Colon (tissue), 2 donors: ENCODE data around the gene KLRC3.
"Not testable (repeated sequence)": the region's sequence is repeated elsewhere in the genome, so short reads cannot be mapped to it uniquely, and the experiment has no call there.

Experiments
- FAIRE-seq: peaks from 2 replicates; lab custom pipeline; 2012; peaks lifted over from hg19 to GRCh38; lab: Jason Lieb, UNC
- donor health status: control.
- donor health status: control.

Gene KLRC3

DNA sequence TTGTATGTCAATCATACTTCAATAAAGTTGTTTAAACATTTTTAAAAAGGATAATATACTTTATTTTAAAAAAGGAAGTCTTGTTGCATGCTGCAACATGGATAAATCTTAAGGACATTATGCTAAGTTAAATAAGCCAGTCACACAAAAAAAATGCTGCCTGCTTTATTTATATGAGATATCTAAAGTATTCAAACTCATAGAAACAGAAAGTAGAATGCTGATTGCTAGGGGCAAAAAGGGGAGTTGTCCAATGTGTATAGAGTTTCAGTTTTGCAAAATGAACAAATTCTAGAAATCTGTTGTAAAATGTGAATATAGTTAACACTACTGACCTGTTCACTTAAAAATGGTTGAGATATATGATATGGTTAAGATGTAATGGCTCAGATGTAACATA is 19.6 kb downstream of the KLRC3 start:
- FAIRE-seq = no peak

DNA sequence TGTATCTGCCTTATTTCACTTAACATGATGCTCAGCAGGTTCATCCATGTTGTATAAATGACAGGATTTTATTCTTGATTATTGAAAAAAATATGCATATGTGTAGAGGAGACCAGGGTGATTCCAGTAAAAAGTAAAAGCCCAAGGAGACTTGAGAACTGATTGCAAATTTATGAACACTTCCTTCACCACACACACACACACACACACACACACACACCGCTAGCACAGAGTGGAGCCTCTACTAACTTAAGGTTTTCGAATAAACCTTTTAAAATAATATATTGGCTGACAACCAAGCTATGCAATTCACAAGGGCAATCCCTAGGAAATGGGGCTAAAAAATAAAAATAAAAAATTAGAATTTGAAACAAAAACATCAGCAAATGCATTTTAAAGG is 22.2 kb downstream of the KLRC3 start:
- FAIRE-seq = no peak

DNA sequence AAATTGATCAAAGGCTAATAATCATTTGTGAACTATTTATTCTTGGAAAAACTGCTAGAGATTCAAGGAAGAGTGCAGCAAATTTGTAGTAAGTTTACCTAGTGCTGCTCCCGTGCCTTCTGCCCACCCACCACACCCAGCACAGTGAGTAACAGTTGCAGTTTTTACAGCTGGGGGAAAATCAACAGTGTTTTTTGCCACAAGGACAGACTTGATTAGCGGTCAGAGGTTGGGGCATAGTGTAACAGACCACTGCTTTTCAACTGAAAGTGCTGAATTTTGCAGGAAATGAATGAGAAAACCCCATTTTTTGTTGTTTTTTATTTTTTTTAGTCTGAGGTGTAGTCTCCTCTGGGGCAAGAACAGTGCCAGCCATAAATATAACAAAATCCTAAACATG is 23.1 kb downstream of the KLRC3 start:
- FAIRE-seq = no peak

DNA sequence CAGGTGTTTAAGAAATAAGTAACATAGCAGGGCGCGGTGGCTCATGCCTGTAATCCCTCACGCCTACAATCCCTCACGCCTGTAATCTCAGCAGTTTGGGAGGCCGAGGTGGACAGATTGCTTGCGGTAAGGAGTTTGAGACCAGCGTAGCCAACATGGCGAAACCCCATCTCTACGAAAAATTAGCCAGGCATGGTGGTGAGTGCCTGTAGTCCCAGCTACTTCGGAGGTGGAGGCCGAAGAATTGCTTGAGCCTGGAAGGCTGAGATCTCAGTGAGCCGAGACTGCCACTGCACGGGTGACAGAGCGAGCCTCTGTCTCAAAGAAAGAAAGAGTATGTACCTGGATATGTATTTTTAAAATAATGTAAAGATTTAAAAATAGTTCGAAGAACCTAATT is 24.2 kb downstream of the KLRC3 start:
- FAIRE-seq = not testable (repeated sequence)

DNA sequence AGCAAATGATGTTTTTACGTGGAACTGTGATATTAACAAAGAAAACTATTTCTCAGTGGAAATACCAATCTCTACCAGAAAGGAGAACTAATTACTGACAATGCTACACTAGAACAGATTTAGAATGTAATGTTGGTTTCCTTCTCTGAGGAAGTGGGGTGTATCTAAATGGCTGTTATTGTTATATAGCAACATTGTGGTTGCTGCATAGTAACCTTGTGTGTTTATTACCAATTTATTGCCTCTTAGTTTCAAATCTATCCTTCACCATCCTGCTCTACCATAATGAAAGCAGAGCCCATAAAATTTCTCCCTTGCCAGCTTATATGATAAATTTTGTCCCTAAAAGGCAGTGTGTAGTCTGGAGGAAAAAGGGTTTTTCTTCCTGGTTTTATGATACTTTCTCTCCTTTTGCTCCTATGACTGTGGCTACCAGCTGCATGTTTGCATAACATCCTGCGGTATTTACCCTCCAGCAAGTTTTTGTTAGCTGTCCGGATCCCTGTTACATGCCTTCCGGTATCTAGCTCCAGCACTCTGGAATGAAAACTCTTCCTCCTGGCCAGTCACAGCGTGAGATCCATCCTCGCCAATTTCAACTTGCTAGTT is 24.9 kb downstream of the KLRC3 start:
- FAIRE-seq = no peak

DNA sequence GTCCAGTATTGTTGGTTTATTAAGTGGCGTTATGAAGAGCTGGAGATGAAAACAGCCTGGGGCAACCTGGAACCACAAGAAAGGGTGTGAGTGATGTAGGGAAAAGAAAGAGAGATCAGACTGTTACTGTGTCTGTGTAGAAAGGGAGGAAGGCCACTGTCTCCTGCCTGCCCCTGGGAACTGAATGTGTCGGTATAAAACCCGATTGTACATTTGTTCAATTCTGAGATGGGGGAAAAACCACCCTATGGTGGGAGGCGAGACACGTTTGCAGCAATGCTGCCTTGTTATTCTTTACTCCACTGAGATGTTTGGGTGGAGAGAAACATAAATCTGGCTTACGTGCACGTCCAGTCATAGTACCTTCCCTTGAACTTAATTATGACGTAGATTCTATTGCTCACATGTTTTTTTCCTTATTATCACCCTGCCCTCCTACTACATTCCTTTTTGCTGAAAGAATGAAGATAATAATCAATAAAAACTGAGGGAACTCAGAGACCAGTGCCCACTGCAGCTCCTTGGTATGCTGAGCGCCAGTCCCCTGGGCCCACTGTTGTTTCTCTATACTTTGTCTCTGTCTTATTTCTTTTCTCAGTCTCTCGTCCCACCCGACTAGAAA is 25.8 kb downstream of the KLRC3 start:
- not testable (repeated sequence) for FAIRE-seq

DNA sequence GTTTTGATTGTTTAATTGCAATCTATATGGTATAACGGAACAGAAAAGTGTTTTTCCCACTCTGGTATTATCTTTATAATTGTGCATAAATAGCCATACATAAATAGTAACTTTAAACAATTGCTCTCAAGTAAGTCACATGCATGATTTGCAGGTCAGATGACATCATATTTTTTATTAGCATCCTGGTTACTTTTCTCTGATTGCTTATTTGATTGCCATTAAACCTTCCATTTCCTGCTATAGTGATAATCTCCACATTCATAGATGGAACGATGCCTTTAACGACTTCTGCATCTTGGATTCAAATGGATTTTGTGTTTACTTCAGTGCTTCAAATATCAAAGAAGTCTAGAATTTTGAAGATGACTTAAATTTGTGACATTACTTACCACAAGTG is 27.1 kb downstream of the KLRC3 start:
- FAIRE-seq = no peak

DNA sequence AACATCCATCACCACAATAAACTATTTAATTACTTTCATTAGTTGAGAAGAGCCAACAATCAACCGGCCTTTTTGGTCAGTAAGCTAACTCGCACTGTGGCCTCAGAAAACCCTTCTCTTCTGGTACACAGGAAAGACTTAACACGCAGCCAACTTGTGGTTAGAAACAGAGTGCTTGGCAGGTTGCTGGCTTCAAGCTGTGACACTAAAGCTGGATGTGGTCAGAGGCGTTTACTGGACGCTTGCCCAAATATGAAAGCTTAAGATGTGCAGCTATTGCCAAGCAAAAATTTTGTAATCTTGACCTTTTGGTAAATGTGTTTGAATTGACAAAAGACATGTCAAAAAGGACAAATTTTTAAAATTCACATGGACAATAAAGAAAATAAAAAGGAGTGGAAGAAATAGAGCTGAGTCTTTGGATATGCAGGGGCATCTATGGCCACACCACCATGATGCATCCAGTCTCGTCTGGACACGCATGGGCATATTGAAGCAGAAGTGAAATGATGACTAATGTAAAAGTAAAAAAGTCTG is 27.9 kb downstream of the KLRC3 start:
- no peak for FAIRE-seq

DNA sequence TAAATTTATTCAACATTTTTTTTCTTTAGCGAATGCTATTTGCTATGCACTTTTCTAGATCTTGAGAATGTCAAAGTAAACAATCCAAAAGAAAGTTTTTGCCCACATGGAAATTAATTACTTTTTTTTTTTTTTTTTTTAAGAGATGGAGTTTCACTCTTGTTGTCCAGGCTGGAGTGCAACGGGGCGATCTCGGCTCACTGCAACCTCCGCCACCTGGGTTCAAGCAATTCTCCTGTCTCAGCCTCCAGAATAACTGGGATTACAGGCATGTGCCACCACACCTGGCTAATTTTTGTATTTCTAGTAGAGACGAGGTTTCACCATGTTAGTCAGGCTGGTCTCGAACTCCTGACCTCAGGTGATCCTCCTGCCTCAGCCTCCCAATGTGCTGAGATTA is 29.4 kb downstream of the KLRC3 start:
- FAIRE-seq = not testable (repeated sequence)

DNA sequence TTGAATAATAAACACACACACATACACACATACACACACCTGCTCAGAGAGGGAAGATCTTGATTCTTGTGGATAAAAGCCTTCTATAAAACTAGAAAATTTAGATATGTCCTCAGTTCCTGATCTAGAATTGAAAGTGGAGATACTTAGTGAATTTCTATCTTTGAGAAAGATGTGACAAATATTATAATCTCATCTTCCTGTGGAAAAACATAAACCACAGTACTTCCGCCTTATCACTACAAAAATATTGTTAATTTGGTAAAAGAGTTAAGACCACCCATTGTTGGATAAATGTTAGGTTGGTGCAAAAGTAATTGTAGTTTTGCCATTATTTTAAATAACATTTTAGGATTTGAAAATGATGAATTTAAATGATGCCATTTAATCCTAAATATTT is 30.5 kb downstream of the KLRC3 start, which contains the start of gene KLRK1:
Gene KLRK1, minus strand, starts transcription at position 138 of the 400 bp plus-strand sequence. CDS start 1,231 bp downstream, outside the sequence.
- no peak for FAIRE-seq

DNA sequence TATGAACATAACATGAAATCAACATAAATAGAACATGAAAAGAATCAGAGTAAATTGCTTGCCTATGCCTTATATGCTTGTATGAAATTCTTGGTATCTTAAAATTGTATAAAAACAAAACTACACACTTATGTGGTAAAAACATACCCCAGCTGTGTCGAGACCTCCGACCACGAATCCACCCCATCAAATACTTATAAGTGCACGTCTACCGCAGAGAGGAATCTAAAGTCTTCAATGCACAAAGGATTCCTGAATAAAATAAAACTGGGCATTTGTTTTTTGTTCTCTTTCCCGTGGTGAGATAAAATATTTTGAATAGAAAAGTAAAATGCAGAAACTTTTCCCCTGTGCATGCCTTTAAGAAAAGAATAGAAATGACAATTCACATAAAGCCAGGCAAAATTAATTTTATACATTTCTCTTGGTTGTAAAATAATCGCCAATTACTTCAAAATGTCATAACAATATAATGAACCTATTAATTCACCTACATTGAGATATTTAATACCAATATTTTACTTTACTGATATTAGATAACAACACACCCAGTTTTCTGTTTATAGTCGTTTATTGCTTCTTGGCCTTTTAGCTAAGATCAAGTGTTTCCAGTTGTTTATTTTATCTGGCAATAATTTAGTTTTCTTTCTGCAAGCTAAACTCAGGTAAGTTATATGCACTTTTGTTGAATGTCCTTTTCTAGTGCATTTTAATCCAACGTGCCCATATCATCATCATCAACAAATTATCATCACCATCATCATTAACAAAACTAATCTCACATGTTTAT is 31.6 kb downstream of the KLRC3 start:
- no peak for FAIRE-seq

DNA sequence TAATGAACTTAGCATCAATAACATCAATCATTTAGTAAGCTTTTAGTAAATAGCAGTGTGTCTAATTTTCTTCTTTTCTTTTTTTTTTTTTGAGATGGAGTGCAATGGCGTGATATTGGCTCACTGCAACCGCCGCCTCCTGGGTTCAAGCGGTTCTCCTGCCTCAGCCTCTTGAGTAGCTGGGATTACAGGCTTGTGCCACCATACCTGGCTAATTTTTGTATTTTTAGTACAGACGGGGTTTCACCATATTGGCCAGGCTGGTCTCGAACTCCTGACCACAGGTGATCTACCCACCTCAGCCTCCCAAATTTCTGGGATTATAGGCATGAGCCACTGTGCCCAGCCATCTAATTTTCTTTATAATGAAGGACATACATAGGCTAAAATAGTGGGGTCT is 32.9 kb downstream of the KLRC3 start:
- FAIRE-seq = not testable (repeated sequence)

DNA sequence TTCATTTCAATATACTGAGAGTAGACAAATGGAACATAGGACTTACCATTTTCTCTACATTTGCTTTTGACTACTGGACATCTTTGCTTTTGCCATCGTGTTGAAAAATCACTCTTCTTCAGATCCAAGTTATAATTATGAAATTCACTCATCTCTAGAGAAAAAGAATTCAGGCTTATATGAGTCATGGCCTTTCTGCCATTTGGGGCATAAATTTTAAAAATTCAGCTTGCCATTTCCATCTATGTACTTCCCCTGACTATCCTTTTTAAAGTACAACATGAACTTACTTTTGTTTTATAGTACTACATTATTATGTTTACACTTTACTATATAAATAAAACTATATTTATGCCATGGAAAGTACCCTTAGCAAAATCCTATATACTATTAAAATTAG is 33.5 kb downstream of the KLRC3 start:
- FAIRE-seq = no peak

DNA sequence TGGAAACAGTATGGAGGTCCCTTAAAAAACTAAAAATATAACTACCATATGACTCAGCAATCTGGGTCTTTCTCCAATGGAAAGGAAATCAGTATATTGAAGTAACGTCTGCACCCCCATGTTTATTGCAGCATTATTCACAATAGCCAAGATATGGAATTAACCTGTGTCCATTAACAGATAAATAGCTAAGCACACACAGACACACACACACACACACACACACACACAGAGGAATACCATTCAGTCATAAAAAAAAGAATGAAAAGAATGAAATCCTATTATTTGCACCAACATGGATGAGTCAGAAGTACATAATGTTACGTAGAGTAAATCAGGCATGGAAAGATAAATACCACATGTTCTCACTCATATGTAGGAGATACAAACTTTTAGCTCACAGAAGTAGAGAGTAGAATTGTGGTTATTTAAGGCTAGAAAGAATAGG is 35.2 kb downstream of the KLRC3 start:
- no peak for FAIRE-seq

DNA sequence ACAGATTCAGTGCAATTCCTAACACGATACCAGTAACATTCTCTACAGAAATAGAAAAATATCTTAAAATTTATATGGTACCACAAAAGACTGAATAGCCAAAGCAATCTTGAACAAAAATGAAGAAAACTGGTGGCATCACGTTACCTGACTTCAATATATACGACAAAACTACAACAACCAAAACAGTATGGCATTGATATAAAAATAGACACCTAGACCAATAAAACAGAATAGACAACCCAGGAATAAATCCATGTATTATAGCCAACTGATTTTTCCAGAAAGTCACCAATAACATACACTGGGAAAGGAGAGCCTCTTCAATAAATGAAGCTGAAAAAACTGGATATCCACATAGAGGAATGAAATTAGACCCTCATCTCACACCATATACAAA is 36.2 kb downstream of the KLRC3 start:
- FAIRE-seq = no peak

DNA sequence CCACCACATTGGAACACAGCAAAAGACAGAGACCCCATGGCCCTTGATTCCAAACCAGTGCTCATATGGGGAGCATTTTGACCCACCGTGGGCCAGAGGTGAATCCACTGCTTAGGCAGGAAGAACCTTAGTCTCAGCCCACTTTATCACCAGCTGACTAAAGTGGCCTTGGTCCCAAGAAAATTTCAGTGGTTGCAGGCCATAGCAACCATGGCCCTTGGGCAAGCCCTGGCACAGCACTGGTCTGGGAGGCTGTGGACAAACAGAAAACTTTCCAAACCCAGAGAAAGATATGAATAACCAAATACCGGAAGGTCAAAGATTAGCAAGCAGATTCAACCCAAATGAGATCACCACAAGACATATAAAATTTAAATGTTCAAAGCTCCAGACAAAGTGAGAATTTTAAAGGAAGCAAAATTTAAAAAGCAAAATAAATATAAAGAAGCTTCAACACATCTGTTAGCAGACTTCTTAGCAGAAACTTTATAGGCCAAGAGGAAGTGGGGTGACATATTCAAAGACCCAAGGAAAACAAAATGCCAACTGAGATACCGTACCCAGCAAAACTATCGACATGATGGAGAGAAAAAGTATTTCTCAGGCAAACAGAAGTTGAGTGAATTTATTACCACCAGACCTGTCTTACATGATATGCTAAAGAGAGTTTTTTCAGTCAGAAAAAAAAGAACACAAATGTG is 38.3 kb downstream of the KLRC3 start:
- FAIRE-seq = no peak

DNA sequence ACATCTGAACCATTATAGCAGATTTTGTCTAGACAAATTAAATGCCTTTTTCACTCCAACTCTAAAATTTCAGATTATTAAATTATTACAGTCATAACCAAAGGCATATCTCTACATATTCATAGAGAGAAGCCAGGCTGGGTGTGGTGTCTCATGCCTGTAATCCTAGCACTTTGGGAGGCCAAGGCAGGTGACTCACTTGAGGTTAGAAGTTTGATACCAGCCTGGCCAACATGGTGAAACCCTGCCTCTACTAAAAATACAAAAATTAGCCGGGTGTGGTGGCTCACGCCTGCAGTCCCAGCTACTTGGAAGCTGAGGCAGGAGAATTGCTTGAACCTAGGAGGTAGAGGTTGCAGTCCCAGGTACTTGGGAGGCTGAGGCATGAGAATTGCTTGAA is 41.7 kb downstream of the KLRC3 start:
- not testable (repeated sequence) for FAIRE-seq

DNA sequence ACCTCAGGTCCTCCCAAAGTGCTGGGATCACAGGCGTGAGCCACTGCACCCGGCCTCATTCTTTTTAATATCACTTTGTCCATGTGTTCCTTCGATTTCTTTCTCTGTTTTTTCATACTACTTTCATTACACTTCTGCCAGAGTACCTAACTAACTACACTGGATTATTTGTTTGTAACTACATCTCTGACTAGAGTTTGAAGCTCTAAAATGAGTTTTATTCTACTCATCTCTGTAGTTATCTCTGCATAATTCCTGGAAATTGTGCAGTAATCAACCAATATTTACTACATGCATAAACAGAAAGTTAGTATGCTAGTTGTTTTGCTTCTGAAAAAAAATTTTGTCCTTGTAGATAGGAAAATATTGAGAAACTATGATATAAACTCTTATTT is 45.8 kb downstream of the KLRC3 start:
- FAIRE-seq = no peak

DNA sequence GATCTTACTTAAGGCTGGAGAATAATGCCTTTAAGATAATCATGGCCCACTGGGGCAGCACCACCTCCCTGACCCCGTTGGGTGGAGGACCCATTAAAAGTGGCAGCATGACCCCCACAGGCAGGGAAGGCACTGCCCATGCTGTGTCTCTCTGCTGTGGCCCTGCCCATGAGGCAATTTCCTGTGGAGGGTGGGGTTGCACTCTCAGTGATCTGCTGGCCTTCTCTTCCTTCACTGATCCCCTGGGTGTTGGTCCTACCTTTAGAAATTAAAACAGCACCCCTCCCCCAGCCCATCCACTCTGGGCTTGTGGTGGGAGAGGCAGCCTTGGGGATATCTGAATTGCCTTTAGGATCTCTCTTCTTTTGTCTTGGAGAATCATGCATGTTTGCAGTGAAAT is 47.8 kb downstream of the KLRC3 start:
- no peak for FAIRE-seq

DNA sequence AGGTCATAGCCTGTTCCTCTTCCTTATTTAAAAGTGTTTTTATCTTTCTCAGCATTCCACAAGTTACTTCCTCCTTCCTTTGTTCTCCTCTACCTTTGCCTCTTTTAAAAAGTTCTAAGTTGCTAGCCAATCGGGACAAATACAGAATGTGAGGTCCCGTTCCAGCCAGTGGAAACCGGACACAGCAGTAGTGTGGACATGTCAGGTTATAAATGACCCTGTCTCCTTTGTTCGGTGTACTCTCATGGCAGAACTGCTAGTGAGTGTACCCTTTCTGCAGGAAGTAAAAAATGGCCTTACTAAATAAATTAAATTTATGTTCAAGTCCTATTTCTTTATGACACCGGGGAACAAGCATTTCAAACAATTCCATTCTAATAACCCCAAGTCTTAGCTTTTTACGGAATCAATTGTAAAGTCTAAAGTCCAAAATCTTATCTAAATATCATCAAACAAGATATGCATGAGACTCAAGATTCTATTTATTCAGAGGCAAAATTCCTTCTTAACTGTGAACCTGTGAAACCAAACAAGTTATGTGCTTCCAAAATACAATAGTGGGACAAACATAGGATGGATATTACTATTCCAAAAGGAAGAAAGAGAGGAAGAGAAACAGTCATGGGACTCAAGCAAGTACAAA is 48.4 kb downstream of the KLRC3 start:
- FAIRE-seq = peak; percentile 74

DNA sequence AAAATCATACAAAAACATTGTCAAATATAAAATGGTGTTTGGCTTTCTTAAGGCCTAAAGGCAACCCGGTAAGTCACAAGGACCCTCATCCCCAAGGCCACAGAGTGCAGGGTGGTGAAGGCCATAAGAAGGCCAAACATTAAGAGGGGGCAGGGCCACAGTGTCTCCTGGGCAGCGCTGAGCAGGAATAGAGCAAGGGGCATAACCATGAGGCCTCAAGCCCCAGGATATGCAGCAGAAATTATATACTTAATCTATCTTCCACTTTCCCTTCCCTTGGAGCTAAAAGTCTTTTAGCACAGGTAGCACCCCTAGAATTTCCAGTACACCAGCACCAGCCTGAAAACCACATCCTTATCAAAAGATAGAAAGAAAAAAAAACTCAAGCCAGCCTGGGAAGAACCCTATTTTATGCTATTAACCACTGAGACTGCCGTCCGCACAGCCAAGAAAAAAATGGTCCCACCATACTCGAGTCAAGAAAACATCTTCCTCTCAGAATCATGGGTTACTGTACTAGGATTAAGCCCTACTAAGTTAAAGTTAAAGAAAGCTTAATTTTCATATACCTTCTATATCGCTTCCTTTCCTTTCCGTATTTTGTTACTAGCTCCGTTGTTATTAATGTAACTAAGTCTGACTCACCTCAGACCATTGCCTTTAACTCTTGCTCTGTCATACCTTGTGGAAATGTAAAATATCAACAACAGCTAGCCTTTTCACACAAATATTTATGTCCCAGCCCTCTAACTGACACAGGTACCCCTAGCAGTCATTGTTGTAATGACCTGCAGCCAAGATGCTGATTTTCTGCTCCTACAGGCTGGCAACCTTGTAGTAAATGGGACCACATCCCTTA is 50.6 kb downstream of the KLRC3 start:
- no peak for FAIRE-seq
